A549 (cell line): Measurements from ENCODE around the gene CANT1.

Experiments
- HDAC2 ChIP-seq: fragments of 200-600 bp; sonication (generic); IDR thresholded peaks from 2 replicates; pipeline ENCODE4 v1.6.1; 2016
- HMGXB4 ChIP-seq: fragments of 250-450 bp; sonication (Bioruptor Pico); IDR thresholded peaks from 2 replicates; pipeline ENCODE4 v1.5.0; 2021; ENCODE audit warnings: mild to moderate bottlenecking, moderate library complexity, borderline replicate concordance
- PBX3 ChIP-seq: IDR thresholded peaks from 2 replicates; pipeline ENCODE4 v1.6.1; 2012
- POLR2AphosphoS2 ChIP-seq: conservative IDR thresholded peaks from 2 replicates; pipeline ENCODE4 v1.6.1; 2012; ENCODE audit warnings: low read length, improper control_type of control experiment, inconsistent platforms
- RAD21 ChIP-seq, 2 experiments: fragments of >200 bp in 1 of 2; sonication (Bioruptor Twin) in 1 of 2; formaldehyde crosslinking in 1 of 2; IDR thresholded peaks in 1 of 2; conservative IDR thresholded peaks in 1 of 2; 2 replicates in 1 of 2; 3 replicates in 1 of 2; pipeline ENCODE4 v1.6.1; 2012 to 2018; ENCODE audit warnings: inconsistent platforms in 1 of 2
- TF ChIP-seq, protein P1 (sequence below): fragments of >200 bp; sonication (Bioruptor Twin); formaldehyde crosslinking; IDR thresholded peaks from 3 replicates; pipeline ENCODE4 v1.5.1; 2016
- TF ChIP-seq, protein P2 (sequence below): IDR thresholded peaks from 2 replicates; pipeline ENCODE4 v1.6.1; 2012
- TF ChIP-seq, protein P3 (sequence below): IDR thresholded peaks from 2 replicates; pipeline ENCODE4 v1.6.1; 2012; ENCODE audit warnings: low read depth, borderline replicate concordance

GRCh38 chr17:78946131-78946530 is 63.4 kb downstream of the CANT1 start:
- TF ChIP-seq, protein P1, sequence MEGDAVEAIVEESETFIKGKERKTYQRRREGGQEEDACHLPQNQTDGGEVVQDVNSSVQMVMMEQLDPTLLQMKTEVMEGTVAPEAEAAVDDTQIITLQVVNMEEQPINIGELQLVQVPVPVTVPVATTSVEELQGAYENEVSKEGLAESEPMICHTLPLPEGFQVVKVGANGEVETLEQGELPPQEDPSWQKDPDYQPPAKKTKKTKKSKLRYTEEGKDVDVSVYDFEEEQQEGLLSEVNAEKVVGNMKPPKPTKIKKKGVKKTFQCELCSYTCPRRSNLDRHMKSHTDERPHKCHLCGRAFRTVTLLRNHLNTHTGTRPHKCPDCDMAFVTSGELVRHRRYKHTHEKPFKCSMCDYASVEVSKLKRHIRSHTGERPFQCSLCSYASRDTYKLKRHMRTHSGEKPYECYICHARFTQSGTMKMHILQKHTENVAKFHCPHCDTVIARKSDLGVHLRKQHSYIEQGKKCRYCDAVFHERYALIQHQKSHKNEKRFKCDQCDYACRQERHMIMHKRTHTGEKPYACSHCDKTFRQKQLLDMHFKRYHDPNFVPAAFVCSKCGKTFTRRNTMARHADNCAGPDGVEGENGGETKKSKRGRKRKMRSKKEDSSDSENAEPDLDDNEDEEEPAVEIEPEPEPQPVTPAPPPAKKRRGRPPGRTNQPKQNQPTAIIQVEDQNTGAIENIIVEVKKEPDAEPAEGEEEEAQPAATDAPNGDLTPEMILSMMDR, result no peak
- TF ChIP-seq, protein P2, sequence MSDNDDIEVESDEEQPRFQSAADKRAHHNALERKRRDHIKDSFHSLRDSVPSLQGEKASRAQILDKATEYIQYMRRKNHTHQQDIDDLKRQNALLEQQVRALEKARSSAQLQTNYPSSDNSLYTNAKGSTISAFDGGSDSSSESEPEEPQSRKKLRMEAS, result no peak
- TF ChIP-seq HDAC2 (no peak), RAD21 (conservative IDR thresholded peaks at IDR 0.05 in 1 of 2, IDR thresholded peaks at IDR 0.05 in 1 of 2) (no peak), PBX3 (no peak), HMGXB4 (no peak), POLR2AphosphoS2 (no peak)
- TF ChIP-seq, protein P3, sequence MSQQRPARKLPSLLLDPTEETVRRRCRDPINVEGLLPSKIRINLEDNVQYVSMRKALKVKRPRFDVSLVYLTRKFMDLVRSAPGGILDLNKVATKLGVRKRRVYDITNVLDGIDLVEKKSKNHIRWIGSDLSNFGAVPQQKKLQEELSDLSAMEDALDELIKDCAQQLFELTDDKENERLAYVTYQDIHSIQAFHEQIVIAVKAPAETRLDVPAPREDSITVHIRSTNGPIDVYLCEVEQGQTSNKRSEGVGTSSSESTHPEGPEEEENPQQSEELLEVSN, result no peak
